Left lung (tissue), 10 donors: ENCODE results near the gene CCDC30. TPM values are rescaled to one million over a fixed set of nuclear protein-coding genes. Genes with fewer than 3 reads are reported as not detected.
"Not testable (repeated sequence)": the region's sequence is repeated elsewhere in the genome, so short reads cannot be mapped to it uniquely, and the experiment has no call there.

Experiments
- ATAC-seq: fragments of 200-7000 bp; cut with Tn5 transposase; one replicate; pipeline ENCODE4 v1.9.1; 2020; ENCODE audit warnings: moderate library complexity
- DNase-seq, 4 donors: peaks; one replicate each; pipeline ENCODE4 v3.0.0-alpha.2; 2013 to 2020
- H3K27ac ChIP-seq, 2 donors: fragments of 200-600 bp; sonication (generic) in 1 of 2; one replicate each; pipeline versions ENCODE4 v1.5.0 to v1.8.0; 2020 to 2021
- H3K27me3 ChIP-seq, 2 donors: fragments of 200-600 bp; sonication (generic) in 1 of 2; one replicate each; pipeline versions ENCODE4 v1.5.0 to v1.8.0; 2020 to 2021
- H3K36me3 ChIP-seq, 2 donors: fragments of 200-600 bp; sonication (generic) in 1 of 2; one replicate each; pipeline versions ENCODE4 v1.5.0 to v1.8.0; 2020 to 2021
- H3K4me1 ChIP-seq, 2 donors: fragments of 200-600 bp; one replicate each; pipeline ENCODE4 v1.8.0; 2021
- H3K4me3 ChIP-seq, 2 donors: fragments of 200-600 bp; sonication (generic) in 1 of 2; one replicate each; pipeline versions ENCODE4 v1.5.0 to v1.8.0; 2020 to 2021; ENCODE audit warnings: mild to moderate bottlenecking in 1 of 2
- H3K9me3 ChIP-seq, 2 donors: fragments of 200-600 bp; sonication (generic) in 1 of 2; one replicate each; pipeline versions ENCODE4 v1.5.0 to v1.8.0; 2020 to 2021
- CTCF ChIP-seq, 2 donors: fragments of 200-600 bp; sonication (generic) in 1 of 2; IDR thresholded peaks; one replicate each; pipeline versions ENCODE4 v1.5.0 to v1.8.0; 2021; ENCODE audit warnings: antibody characterized with exemption in 2 of 2
- intact Hi-C, 2 donors: fragments of 100-400 bp; cut with DNase I; formaldehyde crosslinking; loops; one replicate each; pipeline versions ENCODE4 v1.11.2 to v1.14.2; 2022
- polyA plus RNA-seq, 6 donors: library from polyadenylated mRNA; unstranded; fragments of 120-200 nt; gene quantifications; one replicate each; pipeline ENCODE4 v1.2.1, GENCODE V29; 2013; ENCODE audit not compliant: insufficient read length in 6 of 6
- total RNA-seq, 2 donors: library from RNA; stranded (reverse); fragmentation: NEBNext Ultra II Directional; extraction: Animal tissue kit (Norgen Biotek cat#: 25700); gene quantifications; one replicate each; pipeline ENCODE4 v1.2.1, GENCODE V29; 2021
- donor health status: DM: no; HTN: yes; CAD: no.
- donor health status: DM: no; HTN: no; CAD: no.

The CCDC30 gene
- total and polyA plus RNA-seq, 8 donors: 4.5 to 16.2 (median 12.3) TPM

- no peak for ATAC-seq
- no peak for DNase-seq
- intact Hi-C loops: no loop called here
- Histone ChIP-seq H3K27me3 (no peaks in the 10 kb centered on the region), H3K4me3 (no peak overlapping the region), H3K9me3 (no peaks in the 10 kb centered on the region), H3K4me1 (peaks cover 25 to 30% of the 10 kb centered on the region in 2 donors), H3K36me3 (peaks cover 0 to 15% of the 10 kb centered on the region in 2 donors), H3K27ac (no peak overlapping the region)
- TF ChIP-seq CTCF (IDR thresholded peaks at IDR 0.05): no peak
Observed at GRCh38 chr1:42680055-42680454, 217.0 kb downstream of the CCDC30 start.

DNA sequence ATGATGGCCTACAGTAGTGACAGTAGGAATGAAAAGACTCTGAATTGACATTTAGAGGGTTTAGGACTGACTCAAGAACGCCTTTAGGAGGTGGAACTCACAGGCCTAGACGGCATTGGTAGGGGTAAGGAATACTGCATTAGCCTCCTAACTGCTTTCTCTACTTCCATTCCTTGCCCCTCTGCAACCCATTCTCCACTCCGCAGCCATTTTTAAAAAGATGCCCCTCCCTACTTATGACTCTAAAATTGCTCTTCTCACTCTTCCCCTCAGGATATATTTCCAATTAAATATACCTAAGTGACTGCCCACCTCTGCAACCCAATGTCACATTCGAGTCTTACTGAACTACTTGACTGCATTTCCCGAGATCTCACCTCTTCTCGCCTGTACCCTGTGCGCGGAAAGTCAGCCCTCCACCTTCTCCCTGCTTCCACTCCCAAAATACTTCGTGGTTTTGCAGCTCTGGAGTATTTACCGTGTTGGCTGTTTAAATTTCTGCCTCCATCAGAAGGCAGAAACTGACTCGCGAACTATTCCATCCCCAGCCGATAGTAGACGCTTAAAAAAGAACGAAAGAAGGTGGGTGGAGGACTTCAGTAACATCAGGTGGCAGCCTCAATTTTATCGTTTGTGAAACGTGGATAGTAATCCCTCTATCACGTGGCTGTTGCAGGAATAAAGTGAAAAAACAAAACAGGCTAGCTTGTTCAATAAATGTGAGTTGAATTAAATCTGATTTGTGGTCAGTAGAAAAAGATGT lies 218.0 kb downstream of the CCDC30 start:
- peak overlapping the region; percentile 94 to 95 for H3K27ac ChIP-seq
- H3K4me3 ChIP-seq: peak overlapping the region; percentile 71 to 78
- TF ChIP-seq CTCF (IDR thresholded peaks at IDR 0.05): no peak
- peak; percentile 5 for ATAC-seq
- DNase-seq: no peak
- intact Hi-C loops: no loop called here
- no peaks in the 10 kb centered on the region for H3K9me3 ChIP-seq
- peaks cover 0 to 5% of the 10 kb centered on the region in 2 donors for H3K36me3 ChIP-seq
- peaks cover 35 to 40% of the 10 kb centered on the region in 2 donors for H3K4me1 ChIP-seq
- no peaks in the 10 kb centered on the region for H3K27me3 ChIP-seq

DNA sequence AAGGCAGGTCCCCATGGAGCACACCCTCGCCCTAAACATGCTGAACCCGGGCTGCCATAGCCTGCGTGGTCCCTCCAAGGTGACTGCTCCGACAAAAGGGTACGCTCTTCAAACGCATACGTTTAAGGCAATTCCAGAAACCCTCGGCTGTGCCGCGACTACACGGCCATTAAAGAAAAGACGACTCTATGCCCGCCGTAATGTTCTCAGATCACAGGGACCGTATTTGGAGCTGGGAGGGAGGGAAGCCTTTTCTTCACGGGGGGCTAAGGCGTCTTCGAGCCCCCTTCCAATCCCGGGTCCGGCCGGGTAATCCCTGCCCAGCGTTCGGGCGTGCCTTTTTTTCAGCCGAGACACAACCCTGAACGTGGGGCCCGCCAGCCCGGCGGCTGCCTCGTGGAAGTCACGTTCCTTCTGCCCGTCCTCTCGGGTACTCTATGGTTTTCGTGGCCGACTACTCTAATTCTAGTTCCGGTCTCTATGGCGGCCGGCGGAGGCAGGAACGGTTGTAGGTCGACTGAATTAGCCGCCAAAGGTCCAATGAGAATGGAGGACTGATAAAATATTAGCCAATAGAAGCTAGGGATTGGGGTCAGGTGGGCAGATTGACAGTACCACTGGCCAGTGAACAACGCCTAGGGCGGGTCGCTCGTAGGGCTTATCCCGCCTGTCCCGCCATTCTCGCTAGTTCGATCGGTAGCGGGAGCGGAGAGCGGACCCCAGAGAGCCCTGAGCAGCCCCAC lies 218.8 kb downstream of the CCDC30 start, which contains the start of gene YBX1:
YBX1 (plus strand) TSS at position 678 of the 743 bp plus-strand sequence. CDS start 148 bp downstream, outside the sequence.
- peak within 1 kb of the TSS; percentile 71 to 78 for H3K4me3 ChIP-seq
- intact Hi-C loops: no loop called here
- ATAC-seq: peak; percentile 95
- DNase-seq: peak; percentile 95 to 98 (median 97)
- H3K4me1 ChIP-seq: peaks cover 43 to 48% of the 10 kb centered on the region in 2 donors
- no peaks in the 10 kb centered on the region for H3K27me3 ChIP-seq
- TF ChIP-seq CTCF (IDR thresholded peaks at IDR 0.05): no peak
- H3K36me3 ChIP-seq: peaks cover 0 to 5% of the 10 kb centered on the region in 2 donors
- H3K9me3 ChIP-seq: no peaks in the 10 kb centered on the region
- peak within 1 kb of the TSS; percentile 94 to 95 for H3K27ac ChIP-seq

- H3K36me3 ChIP-seq, intact Hi-C loops: not testable (repeated sequence)
Observed at GRCh38 chr1:42682484-42682738, 219.3 kb downstream of the CCDC30 start.

DNA sequence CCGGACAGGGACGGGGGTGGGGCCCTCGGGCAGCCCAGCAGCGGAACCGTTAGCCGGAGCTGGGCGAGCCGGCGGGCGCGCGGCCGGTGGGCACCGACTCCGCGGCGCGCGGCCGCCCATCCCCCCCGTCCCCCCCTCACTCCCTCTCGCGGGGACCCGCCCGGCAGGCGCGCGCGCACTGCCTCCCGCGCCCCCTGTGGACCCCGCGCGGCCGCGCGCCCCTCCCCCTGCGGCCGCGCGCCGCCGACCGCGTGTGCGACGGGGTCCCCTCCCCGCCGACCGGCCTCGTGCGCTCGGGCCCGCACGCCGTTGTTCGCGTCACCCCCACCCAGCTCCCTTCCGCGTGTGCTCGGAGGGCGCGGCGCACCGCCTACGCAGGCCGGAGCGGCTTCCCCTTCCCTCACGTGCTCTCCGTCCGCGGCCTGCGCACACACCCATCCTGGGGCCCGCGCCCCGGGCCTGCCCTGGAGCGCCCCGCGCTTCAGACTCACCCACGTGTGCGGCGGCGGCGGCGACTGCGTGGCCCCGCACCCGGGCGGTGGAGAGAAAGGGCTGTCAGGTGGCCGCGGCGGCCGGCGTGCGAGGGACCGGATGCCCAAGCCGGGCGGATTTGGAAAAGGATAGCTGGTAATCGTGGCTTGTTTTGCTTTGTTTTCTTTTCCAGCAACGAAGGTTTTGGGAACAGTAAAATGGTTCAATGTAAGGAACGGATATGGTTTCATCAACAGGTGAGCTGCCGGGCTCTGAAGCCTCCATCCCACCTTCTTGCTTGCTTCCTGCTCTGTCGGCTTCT lies 219.8 kb downstream of the CCDC30 start:
- Histone ChIP-seq H3K27me3 (no peaks in the 10 kb centered on the region), H3K9me3 (no peaks in the 10 kb centered on the region), H3K36me3 (peaks cover 0 to 5% of the 10 kb centered on the region in 2 donors), H3K27ac (peak overlapping the region; percentile 94 to 95), H3K4me3 (peak overlapping the region; percentile 71 to 78), H3K4me1 (peaks cover 44 to 59% of the 10 kb centered on the region in 2 donors)
- intact Hi-C loops: no loop called here
- no peak for TF ChIP-seq CTCF (IDR thresholded peaks at IDR 0.05)
- ATAC-seq (peak; percentile 74), DNase-seq (peak; percentile 58 to 96 (median 80))

More at GRCh38 chr1:42682484-42682738, 219.3 kb downstream of the CCDC30 start:
- not testable (repeated sequence) for H3K9me3 ChIP-seq, DNase-seq, H3K27me3 ChIP-seq
- Histone ChIP-seq H3K4me3 (peak overlapping the region; percentile 71 to 78), H3K27ac (peak overlapping the region; percentile 94 to 95), H3K4me1 (peaks cover 44 to 53% of the 10 kb centered on the region in 2 donors)
- peak; percentile 14 for ATAC-seq
